GM19035 (cell line): ENCODE measurements around the gene BRD4.
A peak's percentile ranks its signal among the peaks of the same experiment; 100 is the strongest.
"Not testable (repeated sequence)": the region's sequence is repeated elsewhere in the genome, so short reads cannot be mapped to it uniquely, and the experiment has no call there.

Source experiments
- ATAC-seq: cut with Tn5 transposase; IDR thresholded peaks from one replicate; pipeline ENCODE4 v1.9.1; 2021; ENCODE audit not compliant: unreplicated experiment

Gene BRD4

DNA sequence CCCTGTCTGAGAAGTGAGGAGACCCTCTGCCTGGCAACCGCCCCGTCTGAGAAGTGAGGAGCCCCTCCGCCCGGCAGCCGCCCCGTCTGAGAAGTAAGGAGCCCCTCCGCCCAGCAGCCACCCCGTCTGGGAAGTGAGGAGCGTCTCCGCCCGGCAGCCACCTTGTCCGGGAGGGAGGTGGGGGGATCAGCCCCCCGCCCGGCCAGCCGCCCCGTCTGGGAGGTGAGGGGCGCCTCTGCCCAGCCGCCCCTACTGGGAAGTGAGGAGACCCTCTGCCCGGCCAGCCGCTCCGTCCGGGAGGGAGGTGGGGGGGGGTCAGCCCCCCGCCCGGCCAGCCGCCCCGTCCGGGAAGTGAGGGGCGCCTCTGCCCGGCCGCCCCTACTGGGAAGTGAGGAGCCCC, 30.7 kb upstream of the BRD4 start:
- ATAC-seq = not testable (repeated sequence)

DNA sequence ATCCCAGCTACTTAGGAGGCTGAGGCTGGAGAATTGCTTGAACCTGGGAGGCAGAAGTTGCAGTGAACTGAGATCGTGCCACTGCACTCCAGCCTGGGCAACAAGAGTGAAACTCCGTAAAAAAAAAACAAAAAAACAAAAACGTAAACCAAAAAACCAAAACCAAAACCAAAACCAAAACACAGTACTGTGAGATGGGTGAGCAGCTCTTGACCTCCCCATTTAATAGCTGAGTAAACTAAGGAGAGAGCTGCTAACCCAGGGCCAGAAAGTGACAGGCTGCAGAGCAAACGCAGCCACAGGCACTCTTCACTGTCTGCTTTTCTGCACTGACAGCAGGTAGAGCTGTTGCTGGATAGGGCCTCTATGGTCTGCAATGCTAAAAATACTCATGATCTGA, 27.7 kb upstream of the BRD4 start:
- ATAC-seq = not testable (repeated sequence)

DNA sequence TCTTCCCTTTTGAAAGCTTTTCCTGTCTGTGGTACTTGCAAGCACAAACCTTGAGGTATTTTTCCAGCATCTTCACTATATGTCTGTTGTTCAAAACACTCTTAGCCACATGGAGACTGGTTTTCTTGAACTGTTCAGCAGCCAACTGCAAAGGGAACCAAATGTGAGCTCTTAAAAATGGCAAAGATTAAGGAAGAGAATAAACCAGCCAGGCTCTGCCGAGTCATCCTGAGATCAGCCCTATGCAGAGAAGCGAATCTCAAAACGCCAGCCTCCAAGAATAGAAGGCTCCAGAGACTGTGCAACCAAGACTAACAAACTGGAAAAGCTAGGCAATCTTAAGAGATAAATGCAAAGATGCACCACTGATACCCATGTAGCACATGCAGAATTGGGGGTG, 26.6 kb upstream of the BRD4 start:
- no peak for ATAC-seq

DNA sequence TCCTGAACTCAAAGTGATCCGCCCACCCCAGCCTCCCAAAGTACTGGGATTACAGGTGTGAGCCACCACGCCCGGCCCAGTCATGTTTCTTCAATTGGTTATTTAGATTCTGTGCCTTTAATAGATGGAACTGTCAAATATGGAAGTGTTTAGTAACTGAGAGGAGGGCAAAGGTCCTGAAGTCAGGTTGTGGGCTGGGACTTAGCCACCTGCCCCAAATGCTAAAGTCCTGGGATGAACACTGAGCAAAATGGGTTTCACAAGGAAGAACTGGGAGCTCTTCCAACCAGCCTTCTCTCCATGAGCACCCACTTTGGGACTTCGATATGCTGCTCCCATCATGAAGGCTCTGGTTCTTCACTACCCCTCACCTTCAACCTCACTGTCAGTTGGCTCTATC, 25.6 kb upstream of the BRD4 start:
- ATAC-seq = no peak

DNA sequence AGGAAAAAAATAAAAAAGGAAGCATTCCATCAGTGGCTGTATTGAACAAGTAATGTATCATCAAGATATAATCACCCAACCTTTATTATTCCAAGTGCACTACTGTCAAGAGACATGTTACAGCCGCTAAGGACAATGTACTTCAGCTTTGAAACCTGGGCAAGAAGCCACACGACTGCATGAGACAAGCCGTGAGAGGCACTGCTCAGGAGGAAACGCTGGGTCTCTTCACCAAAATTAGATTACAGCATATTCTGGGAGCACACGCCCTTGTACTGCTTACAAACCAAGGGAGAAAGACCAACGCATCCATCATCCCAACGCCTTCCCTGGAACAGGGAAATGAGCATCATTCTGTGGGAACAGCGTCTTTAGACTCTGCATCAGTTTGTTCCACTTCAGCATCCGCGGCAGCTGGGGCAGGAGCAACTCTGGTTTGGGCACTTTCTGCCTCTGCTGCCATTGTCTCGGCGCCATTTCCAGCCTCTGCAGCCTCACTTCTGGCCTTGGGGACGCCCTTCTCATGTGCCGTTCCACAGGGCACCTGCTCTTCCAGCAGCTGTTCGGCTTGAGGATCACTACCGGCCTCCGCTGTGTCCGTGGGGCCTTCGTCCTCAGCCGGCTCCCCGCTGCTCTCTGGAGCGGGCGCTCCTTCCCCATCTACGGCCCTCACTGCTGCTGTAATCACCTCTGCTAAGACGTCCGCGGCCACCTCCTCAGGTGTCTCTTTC, 22.4 kb upstream of the BRD4 start:
- ATAC-seq = no peak

GRCh38 chr19:15353908-15354307, 21.6 kb upstream of the BRD4 start:
- no peak for ATAC-seq

DNA sequence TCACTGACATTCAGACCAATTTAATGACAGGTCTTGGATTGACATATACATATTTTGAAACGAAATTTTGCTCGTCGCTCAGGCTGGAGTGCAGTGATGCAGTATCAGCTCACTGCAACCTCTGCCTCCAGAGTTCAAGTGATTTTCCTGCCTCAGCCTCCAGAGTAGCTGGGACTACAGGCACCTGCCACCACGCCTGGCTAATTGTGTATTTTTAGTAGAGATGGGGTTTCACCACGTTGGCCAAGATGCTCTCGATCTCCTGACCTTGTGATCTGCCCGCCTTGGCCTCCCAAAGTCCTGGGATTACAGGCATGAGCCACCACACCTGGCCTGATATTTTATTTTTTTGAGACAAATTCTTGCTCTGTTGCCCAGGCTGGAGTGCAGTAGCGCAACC, 20.2 kb upstream of the BRD4 start:
- not testable (repeated sequence) for ATAC-seq

DNA sequence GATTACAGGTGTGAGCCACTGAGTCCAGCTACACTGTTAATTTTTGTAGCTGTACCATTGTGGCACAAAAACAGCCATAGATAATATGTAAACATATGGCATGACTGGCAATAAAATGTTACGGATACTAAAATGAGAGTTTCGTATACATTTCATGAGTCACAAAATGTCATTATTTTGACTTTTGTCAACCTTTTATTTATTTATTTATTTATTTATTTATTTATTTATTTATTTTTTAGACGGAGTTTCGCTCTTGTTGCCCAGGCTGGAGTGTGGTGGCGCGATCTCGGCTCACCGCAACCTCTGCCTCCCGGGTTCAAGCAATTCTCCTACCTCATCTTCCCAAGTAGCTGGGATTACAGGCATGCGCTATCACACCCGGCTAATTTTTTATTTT, 9.0 kb upstream of the BRD4 start:
- not testable (repeated sequence) for ATAC-seq

GRCh38 chr19:15340086-15340485, 7.7 kb upstream of the BRD4 start:
- ATAC-seq = no peak

- no peak for ATAC-seq
These were observed 4.9 kb upstream of the BRD4 start for GRCh38 chr19:15337202-15337601.

DNA sequence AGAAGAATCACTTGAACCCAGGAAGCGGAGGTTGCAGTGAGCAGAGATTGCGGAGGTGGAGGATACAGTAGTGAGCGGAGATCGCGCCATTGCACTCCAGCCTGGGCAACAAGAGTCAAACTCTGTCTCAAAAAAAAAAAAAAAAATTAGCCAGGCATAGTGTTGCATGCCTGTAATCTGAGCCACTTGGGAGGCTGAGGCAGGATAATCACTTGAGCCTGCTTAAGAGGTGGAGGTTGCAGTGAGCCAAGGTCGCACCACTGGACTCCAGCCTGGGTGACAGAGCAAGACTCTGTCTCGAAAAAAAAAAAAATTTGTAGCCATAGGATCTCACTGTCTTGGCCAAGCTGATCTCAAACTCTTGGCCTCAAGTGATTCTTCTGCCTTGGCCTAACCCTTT, 3.7 kb upstream of the BRD4 start:
- ATAC-seq = not testable (repeated sequence)

DNA sequence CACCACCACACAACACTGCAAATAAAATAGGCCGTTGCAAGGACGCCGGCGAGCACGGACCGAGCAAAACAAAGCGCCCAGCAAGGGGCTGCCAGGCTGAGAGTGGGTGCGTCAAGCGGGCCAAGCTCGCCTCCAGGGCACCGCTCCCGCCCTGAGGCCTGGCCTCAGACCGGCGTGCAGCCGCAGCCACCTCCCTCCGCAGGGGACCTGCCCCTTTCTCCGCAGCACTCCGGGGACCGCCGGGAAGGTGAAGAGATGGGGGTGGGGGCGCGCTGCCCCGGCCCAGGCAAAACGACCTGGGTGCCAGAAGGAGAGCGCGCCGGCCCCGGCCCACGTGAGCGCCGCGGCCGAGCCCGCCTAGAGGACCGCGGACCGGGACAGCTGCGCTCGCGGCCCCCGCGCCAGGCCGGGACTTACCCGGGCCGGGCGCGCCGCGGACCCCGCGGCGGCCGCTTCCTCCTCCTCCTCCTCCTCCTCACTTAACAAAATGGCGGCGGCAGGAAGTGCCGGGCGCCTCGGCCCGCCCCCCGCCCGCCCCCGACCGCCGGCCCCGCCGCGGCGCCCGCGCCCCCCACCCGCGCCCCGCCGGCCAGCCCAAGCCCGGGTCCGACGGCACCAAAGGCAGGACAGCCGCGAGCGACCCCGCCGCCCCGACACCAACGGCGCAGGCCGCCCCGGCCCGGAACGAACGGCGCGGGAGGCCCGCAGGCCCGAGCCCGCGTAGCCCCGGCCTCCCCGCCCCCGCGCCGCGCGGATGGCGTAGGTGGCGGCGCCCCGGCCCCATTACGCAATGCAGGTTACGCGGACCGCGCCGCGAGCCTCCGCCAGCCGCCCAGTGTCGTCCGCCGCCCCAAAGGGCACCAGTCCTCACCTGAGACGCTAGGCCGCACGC, 674 bp downstream of the BRD4 start:
- peak; percentile 36 for ATAC-seq

- ATAC-seq = no peak
These were observed 1.4 kb downstream of the BRD4 start for GRCh38 chr19:15330801-15331418.

DNA sequence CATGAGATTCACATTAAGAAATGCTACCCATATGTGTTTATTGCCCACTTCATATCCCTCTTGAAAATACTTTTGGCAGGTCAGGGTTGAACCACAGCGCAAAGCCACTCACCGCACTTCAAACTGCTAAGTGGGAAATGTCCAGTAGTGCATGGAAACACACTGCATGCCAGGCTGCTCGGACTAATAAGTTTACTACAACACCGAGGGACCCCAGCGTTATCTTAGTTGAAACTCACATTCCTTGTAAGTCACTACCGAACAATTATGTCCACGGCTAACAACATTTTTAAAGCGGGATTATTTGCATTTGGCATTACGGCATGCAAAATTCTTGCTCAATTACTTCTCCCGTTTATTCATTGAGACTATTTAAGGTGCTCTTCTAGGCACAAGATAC, 4.0 kb downstream of the BRD4 start:
- ATAC-seq = no peak

DNA sequence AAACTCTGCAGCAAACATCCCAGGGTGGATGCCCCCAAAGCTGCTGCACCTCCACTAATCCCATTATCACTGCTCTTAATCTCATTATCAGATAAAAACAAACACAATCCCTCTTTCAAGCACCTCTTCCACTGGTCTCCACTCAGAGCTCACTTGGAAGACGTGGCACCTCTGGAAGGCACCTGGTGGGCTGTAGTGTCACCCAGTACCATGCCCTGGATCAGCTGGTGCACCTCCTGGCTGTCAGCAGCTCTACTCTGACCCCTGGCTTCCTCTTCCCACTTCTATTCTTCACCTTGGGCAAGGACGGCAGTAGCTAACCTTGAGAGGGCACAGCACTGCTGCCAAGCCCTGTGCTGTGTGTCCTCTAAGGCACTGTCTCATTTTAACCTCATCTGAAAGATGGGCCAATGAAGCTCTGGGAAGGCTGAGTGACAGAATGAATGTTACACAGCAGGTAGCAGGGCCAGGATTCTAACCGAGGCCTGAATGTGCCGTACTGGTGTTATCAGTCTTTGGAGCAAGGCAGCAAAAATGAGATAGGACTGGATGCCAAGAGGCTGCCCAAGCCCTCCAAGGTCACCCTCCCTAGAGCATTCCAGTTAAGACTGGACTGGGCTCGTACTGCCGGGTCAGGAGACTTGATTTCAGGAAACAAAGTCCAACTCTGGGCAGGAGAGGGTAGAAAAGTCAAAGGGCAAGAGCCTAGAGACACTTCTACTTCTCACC, 7.4 kb downstream of the BRD4 start:
- ATAC-seq = no peak

DNA sequence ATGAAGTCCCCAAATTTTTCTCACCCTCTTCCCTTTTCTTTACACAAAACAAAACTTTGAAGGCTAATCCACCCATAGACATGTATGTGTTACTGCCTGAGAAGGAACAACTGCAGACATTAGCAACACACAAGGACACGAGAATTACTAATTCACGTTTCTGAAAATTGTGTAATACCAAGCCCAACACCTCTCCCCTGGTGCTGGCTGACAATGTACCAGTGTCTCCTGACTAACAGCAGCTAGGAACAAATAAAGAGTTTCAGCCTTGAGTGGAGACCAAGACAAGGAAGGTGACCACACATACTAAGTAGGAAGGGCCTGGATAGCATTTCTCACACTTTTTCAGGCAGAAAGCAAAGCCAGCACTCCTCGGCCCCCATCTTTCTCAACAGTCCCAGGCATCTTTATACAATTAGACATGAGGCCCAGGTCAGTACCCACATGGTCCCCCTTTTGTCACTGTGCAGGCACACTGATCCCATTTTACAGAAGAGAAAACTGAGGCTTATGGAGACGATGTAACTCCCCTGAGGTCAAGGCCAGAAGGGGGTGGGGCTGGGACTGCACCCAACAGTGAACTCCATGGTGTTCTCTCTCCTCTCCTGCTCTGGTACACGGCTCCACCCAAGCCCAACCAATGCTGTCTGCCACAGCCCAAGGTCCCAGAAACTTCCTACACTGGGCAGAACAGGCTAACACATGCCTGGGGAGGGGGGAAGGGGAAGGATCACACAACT, 8.7 kb downstream of the BRD4 start:
- ATAC-seq = no peak

DNA sequence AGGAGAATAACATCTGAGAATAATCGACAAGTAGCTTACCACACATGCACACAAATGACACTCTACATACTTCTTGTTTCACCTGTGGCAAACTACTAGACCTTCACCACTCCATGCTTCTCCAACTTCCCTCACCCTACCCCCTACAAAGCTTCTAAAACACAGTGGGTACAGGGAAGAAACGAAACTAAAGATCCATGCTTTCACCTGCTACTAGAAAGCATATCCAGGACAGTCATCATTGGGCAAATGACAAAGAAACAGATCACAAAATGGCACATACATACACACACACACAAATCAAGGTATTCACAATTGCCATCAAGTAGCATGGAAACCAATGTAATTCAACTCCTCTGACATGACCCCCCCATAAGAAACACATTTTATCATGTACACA, 10.6 kb downstream of the BRD4 start:
- ATAC-seq = no peak

- no peak for ATAC-seq
These were observed 12.2 kb downstream of the BRD4 start for GRCh38 chr19:15320116-15320515.

DNA sequence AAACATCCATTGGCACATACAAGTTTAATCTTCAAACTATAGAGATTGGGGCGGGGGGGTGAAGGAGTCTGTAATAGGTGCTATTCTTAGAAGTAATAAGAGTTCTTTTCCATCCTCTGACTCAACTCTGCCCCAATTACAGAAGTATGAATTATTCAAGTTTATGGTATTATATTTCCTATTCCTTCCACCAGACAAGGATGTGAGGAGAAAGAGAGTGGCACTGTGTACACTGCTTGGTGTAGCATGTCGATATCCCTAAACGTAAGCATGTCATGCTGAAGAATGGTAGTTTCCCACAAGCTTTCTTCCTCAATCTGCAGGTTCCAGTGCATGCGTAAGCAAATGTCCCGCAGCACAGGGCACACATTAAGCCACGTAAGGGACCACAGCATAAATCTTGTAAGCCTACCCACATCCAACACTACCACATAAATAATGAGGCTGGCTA, 14.1 kb downstream of the BRD4 start:
- no peak for ATAC-seq

DNA sequence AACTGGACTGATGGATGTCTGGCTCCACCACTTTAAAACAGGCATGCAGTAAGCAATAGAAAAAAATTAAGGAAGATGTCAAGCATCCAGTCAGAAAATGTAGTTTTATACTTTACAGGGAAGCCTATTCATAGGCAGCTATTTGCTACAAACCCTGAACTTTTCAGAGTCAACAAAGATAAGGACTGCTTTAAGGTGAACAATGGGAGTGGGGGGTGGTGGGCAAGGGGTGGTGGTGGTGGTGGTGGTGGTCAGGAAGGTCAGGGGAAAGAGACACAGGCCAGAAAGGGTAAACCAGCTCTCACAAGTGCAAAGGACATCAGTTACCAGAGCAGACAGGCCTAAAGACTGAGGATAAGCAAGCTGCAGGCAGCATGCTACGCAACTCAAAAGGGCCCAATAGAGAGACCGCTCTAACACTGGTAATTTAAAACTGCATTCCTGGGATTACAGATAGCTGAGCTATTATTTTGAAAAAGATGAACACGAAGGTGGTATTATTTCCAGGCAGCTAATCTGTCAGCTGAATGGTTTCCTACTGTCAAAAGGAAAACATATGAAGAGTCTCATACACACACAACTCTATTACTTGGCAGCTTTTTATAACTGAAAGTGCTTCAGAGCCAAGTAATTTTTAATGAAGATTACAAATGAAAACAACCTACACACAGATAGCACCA, 14.8 kb downstream of the BRD4 start:
- no peak for ATAC-seq
